Liver (tissue), 9 donors: ENCODE data around the gene SCAND1. TPM values are rescaled to one million over a fixed set of nuclear protein-coding genes. Genes with fewer than 3 reads are reported as not detected.
A peak's percentile ranks its signal among the peaks of the same experiment; 100 is the strongest.

Experiments
- DNase-seq: peaks from one replicate; pipeline ENCODE4 v3.0.0-alpha.2; 2017; ENCODE audit warnings: low spot score
- H3K27ac ChIP-seq, 2 donors: one replicate each; pipeline ENCODE4 v1.7.0; 2013; ENCODE audit warnings: inconsistent platforms in 2 of 2, low read length in 2 of 2, control low read depth in 1 of 2, low read depth in 1 of 2, mild to moderate bottlenecking in 1 of 2
- H3K27me3 ChIP-seq, 4 donors: one replicate each; pipeline versions ENCODE4 v1.6.1 to v1.7.0; 2013; ENCODE audit warnings: low read length in 3 of 4, inconsistent platforms in 1 of 4, mild to moderate bottlenecking in 1 of 4, moderate library complexity in 1 of 4; ENCODE audit not compliant: control insufficient read depth in 4 of 4, insufficient read depth in 4 of 4
- H3K36me3 ChIP-seq, 4 donors: one replicate each; pipeline versions ENCODE4 v1.6.1 to v1.7.0; 2013; ENCODE audit warnings: low read length in 3 of 4, mild to moderate bottlenecking in 3 of 4, low read depth in 1 of 4, moderate library complexity in 1 of 4; ENCODE audit not compliant: control insufficient read depth in 4 of 4, insufficient read depth in 3 of 4
- H3K4me1 ChIP-seq, 4 donors: one replicate each; pipeline versions ENCODE4 v1.6.1 to v1.7.0; 2013; ENCODE audit warnings: low read length in 3 of 4, mild to moderate bottlenecking in 3 of 4, moderate library complexity in 1 of 4; ENCODE audit not compliant: control insufficient read depth in 4 of 4, insufficient read depth in 4 of 4
- H3K4me3 ChIP-seq, 3 donors: one replicate each; pipeline versions ENCODE4 v1.6.1 to v1.7.0; 2013; ENCODE audit warnings: low read length in 3 of 3, control low read depth in 1 of 3, low read depth in 1 of 3, mild to moderate bottlenecking in 1 of 3
- H3K9ac ChIP-seq, 2 donors: one replicate each; pipeline ENCODE4 v1.7.0; 2013; ENCODE audit warnings: low read length in 2 of 2, mild to moderate bottlenecking in 2 of 2, moderate library complexity in 2 of 2, control low read depth in 1 of 2, low read depth in 1 of 2
- H3K9me3 ChIP-seq, 4 donors: one replicate each; pipeline versions ENCODE4 v1.6.1 to v1.7.0; 2013; ENCODE audit warnings: low read length in 3 of 4; ENCODE audit not compliant: control insufficient read depth in 4 of 4
- ATF3 ChIP-seq: IDR thresholded peaks from 2 replicates; pipeline ENCODE4 v1.6.1; 2016; ENCODE audit warnings: antibody characterized with exemption
- CTCF ChIP-seq: fragments of 150-350 bp; IDR thresholded peaks from 2 replicates; pipeline ENCODE4 v1.5.1; 2017; ENCODE audit warnings: improper control_type of control experiment, low read depth, low read length; ENCODE audit not compliant: missing input control
- EGR1 ChIP-seq, 2 donors: IDR thresholded peaks; 2 replicates each; pipeline ENCODE4 v1.6.1; 2016 to 2018; ENCODE audit warnings: antibody characterized with exemption in 2 of 2, low read depth in 2 of 2
- FOXA1 ChIP-seq: IDR thresholded peaks from 2 replicates; pipeline ENCODE4 v1.6.1; 2016; ENCODE audit warnings: antibody characterized with exemption
- FOXA2 ChIP-seq: IDR thresholded peaks from 2 replicates; pipeline ENCODE4 v1.6.1; 2016; ENCODE audit warnings: antibody characterized with exemption
- GABPA ChIP-seq, 2 donors: IDR thresholded peaks in 1 of 2; conservative IDR thresholded peaks in 1 of 2; 2 replicates each; pipeline ENCODE4 v1.6.1; 2016; ENCODE audit warnings: antibody characterized with exemption in 2 of 2, mild to moderate bottlenecking in 1 of 2, moderate library complexity in 1 of 2
- HNF4A ChIP-seq, 2 donors: conservative IDR thresholded peaks; 2 replicates each; pipeline ENCODE4 v1.6.1; 2016; ENCODE audit warnings: antibody characterized with exemption in 2 of 2, mild to moderate bottlenecking in 2 of 2
- HNF4G ChIP-seq: IDR thresholded peaks from 2 replicates; pipeline ENCODE4 v1.6.1; 2016; ENCODE audit warnings: antibody characterized with exemption
- MAX ChIP-seq: IDR thresholded peaks from 2 replicates; pipeline ENCODE4 v1.6.1; 2016; ENCODE audit warnings: antibody characterized with exemption
- NR2F2 ChIP-seq: IDR thresholded peaks from 2 replicates; pipeline ENCODE4 v1.6.1; 2016; ENCODE audit warnings: antibody characterized with exemption
- RAD21 ChIP-seq, 2 donors: IDR thresholded peaks; 2 replicates each; pipeline ENCODE4 v1.6.1; 2016; ENCODE audit warnings: antibody characterized with exemption in 2 of 2, mild to moderate bottlenecking in 2 of 2
- REST ChIP-seq: IDR thresholded peaks from 2 replicates; pipeline ENCODE4 v1.6.1; 2016; ENCODE audit warnings: antibody characterized with exemption, mild to moderate bottlenecking
- RXRA ChIP-seq, 2 donors: IDR thresholded peaks; 2 replicates each; pipeline ENCODE4 v1.6.1; 2017 to 2018; ENCODE audit warnings: antibody characterized with exemption in 2 of 2, mild to moderate bottlenecking in 1 of 2
- SP1 ChIP-seq: IDR thresholded peaks from 2 replicates; pipeline ENCODE4 v1.6.1; 2018; ENCODE audit warnings: antibody characterized with exemption, mild to moderate bottlenecking
- TAF1 ChIP-seq: conservative IDR thresholded peaks from 2 replicates; pipeline ENCODE4 v1.6.1; 2016; ENCODE audit warnings: antibody characterized with exemption, mild to moderate bottlenecking
- YY1 ChIP-seq: IDR thresholded peaks from 2 replicates; pipeline ENCODE4 v1.6.1; 2016; ENCODE audit warnings: antibody characterized with exemption, mild to moderate bottlenecking
- ZBTB33 ChIP-seq: IDR thresholded peaks from 2 replicates; pipeline ENCODE4 v1.6.1; 2016; ENCODE audit warnings: antibody characterized with exemption
- WGBS: extraction: QIAGEN DNeasy Blood & Tissue Kit; methylation state at CpG from one replicate; pipeline ENCODE4 v1.1.7; 2013; 5-methylcytosine and 5-hydroxymethylcytosine counted together
- polyA plus RNA-seq, 2 donors: library from polyadenylated mRNA; stranded (reverse) in 1 of 2; unstranded in 1 of 2; fragments of 200-250 nt in 1 of 2; fragments of >200 nt in 1 of 2; fragmentation: Nextera tagmentation in 1 of 2; extraction: Ambion mirVana in 1 of 2; gene quantifications; one replicate each; pipeline versions ENCODE4 v1.2.1 to v1.2.3, GENCODE V29; 2013 to 2015
- total RNA-seq, 2 donors: library from RNA; depleted of rRNA; stranded (reverse); fragments of >200 nt; gene quantifications; one replicate each; pipeline ENCODE4 v1.2.3, GENCODE V29; 2014
- donor health status: healthy.
- donor health status: healthy.
- donor health status: healthy.
- donor health status: healthy.
- donor health status: healthy.

The SCAND1 gene
- total and polyA plus RNA-seq, 4 donors, result 39.7 to 126 (median 62.2) TPM

GRCh38 chr20:35956616-35957015 is 2.3 kb upstream of the SCAND1 start:
- no peak for DNase-seq
- no peaks in the 10 kb centered on the region for H3K36me3 ChIP-seq
- H3K9ac ChIP-seq, result no peak overlapping the region
- TF ChIP-seq FOXA1, result no peak
- TF ChIP-seq ATF3, result no peak
- no peak for TF ChIP-seq GABPA (IDR thresholded peaks at IDR 0.05 in 1 of 2, conservative IDR thresholded peaks at IDR 0.05 in 1 of 2)
- TF ChIP-seq REST, result no peak
- no peak for TF ChIP-seq HNF4A (conservative IDR thresholded peaks at IDR 0.05)
- no peak for TF ChIP-seq ZBTB33
- no peak for TF ChIP-seq EGR1 (IDR thresholded peaks at IDR 0.05; ENCODE audit: low read depth in 2 of 2)
- no peak for TF ChIP-seq SP1
- no peak for TF ChIP-seq YY1
- TF ChIP-seq HNF4G, result no peak
- no peak for TF ChIP-seq TAF1
- no peak for TF ChIP-seq RXRA (IDR thresholded peaks at IDR 0.05)
- TF ChIP-seq RAD21 (IDR thresholded peaks at IDR 0.05), result no peak
- TF ChIP-seq NR2F2, result no peak
- TF ChIP-seq MAX, result no peak
- TF ChIP-seq CTCF, result no peak
- no peaks in the 10 kb centered on the region for H3K27me3 ChIP-seq
- H3K9me3 ChIP-seq, result no peaks in the 10 kb centered on the region
- H3K4me1 ChIP-seq, result peaks cover 0 to 27% (median 16%) of the 10 kb centered on the region in 4 donors
- no peak overlapping the region for H3K27ac ChIP-seq
- H3K4me3 ChIP-seq, result no peak overlapping the region

- no peak for TF ChIP-seq TAF1
- TF ChIP-seq GABPA (IDR thresholded peaks at IDR 0.05 in 1 of 2, conservative IDR thresholded peaks at IDR 0.05 in 1 of 2), result no peak
- no peak for TF ChIP-seq REST
- peak in 1 of 2 donors; percentile 29 for TF ChIP-seq RXRA (IDR thresholded peaks at IDR 0.05)
- TF ChIP-seq HNF4G, result no peak
- TF ChIP-seq FOXA2, result no peak
- no peak for TF ChIP-seq EGR1 (IDR thresholded peaks at IDR 0.05; ENCODE audit: low read depth in 2 of 2)
- TF ChIP-seq ATF3, result no peak
- under 1% methylated on average over 19 of the region's 19 CpGs for WGBS
These were observed 577 bp upstream of the SCAND1 start for GRCh38 chr20:35954907-35955251.

More at GRCh38 chr20:35954907-35955251, 577 bp upstream of the SCAND1 start:
- peak overlapping the region; percentile 57 to 93 for H3K9ac ChIP-seq
- no peak for DNase-seq
- H3K27me3 ChIP-seq, result no peaks in the 10 kb centered on the region
- H3K9me3 ChIP-seq, result no peaks in the 10 kb centered on the region
- peak overlapping the region; percentile 74 to 92 (median 79) for H3K4me3 ChIP-seq
- H3K4me1 ChIP-seq, result peaks cover 0 to 27% (median 16%) of the 10 kb centered on the region in 4 donors
- H3K36me3 ChIP-seq, result no peaks in the 10 kb centered on the region
- H3K27ac ChIP-seq, result peak overlapping the region; percentile 95 to 98
